K562 (cell line): Measurements from ENCODE around the gene CNPY2. TPM values are rescaled to one million over a fixed set of nuclear protein-coding genes. Genes with fewer than 3 reads are reported as not detected.
A peak's percentile ranks its signal among the peaks of the same experiment; 100 is the strongest.

ENCODE experiments used
- ESRRA ChIP-seq: fragments of 450-650 bp; IDR thresholded peaks from 2 replicates; pipeline ENCODE4 v1.6.1; 2014; ENCODE audit warnings: low read depth, mild to moderate bottlenecking, moderate library complexity, borderline replicate concordance
- ETV5 ChIP-seq: sonication (generic); formaldehyde crosslinking; IDR thresholded peaks from 2 replicates; pipeline ENCODE4 v1.4.0; 2020; ENCODE audit warnings: low read depth, mild to moderate bottlenecking, missing genetic modification reagents
- PCBP2 ChIP-seq: fragments of 200-400 bp; formaldehyde crosslinking; IDR thresholded peaks from 2 replicates; pipeline ENCODE4 v1.6.1; 2018; ENCODE audit warnings: low read length, low read depth, mild to moderate bottlenecking, moderate library complexity; ENCODE audit not compliant: poor library complexity, severe bottlenecking
- POLR3A ChIP-seq: IDR thresholded peaks from 2 replicates; pipeline ENCODE4 v1.6.1; 2011; ENCODE audit warnings: borderline replicate concordance, mild to moderate bottlenecking, moderate library complexity; ENCODE audit not compliant: insufficient read length, insufficient read depth; ENCODE audit errors: extremely low read depth
- SMARCB1 ChIP-seq: IDR thresholded peaks from 2 replicates; pipeline ENCODE4 v1.6.1; 2011; ENCODE audit warnings: improper control_type of control experiment, low read depth; ENCODE audit not compliant: insufficient read length
- ZC3H4 ChIP-seq: sonication (generic); formaldehyde crosslinking; IDR thresholded peaks from 2 replicates; pipeline ENCODE4 v1.9.0; 2021; ENCODE audit warnings: missing genetic modification reagents, borderline replicate concordance
- ZNF583 ChIP-seq: fragments of 250-450 bp; sonication (Bioruptor Pico); IDR thresholded peaks from 2 replicates; pipeline ENCODE4 v1.4.0; 2020
- ZNF766 ChIP-seq: fragments of 200-800 bp; sonication (Bioruptor generic); conservative IDR thresholded peaks from 2 replicates; pipeline ENCODE4 v1.6.1; 2016; ENCODE audit warnings: missing genetic modification characterization, missing compliant biosample characterization
- polyA plus RNA-seq, 8 experiments: library from polyadenylated mRNA; depleted of rRNA in 4 of 8; stranded (reverse) in 5 of 8; unstranded in 3 of 8; fragments of >200 nt; fragmentation: Nextera tagmentation in 2 of 8; fragmentation: Illumina TruSeq in 1 of 8; extraction: Ambion mirVana in 2 of 8; extraction: Trizol in 1 of 8; gene quantifications; 2 replicates each; pipeline versions ENCODE4 v1.2.1 to v1.2.3, GENCODE V29; 2011 to 2014; ENCODE audit warnings: inconsistent platforms in 1 of 8, missing spikeins in 1 of 8
- total RNA-seq, 7 experiments: library from RNA; depleted of rRNA in 6 of 7; stranded (reverse); fragments of >200 nt in 6 of 7; fragmentation: Illumina TruSeq in 2 of 7; extraction: Trizol in 2 of 7; gene quantifications; 2 replicates each; pipeline versions ENCODE4 v1.2.1 to v1.2.3, GENCODE V29; 2011 to 2021; ENCODE audit warnings: low replicate concordance in 1 of 7
- TF ChIP-seq, protein P1 (sequence below), 2 experiments: fragments of 450-650 bp in 1 of 2; sonication (generic) in 1 of 2; formaldehyde crosslinking in 1 of 2; IDR thresholded peaks; 2 replicates each; pipeline versions ENCODE4 v1.7.1 to v1.9.0; 2016 to 2022; ENCODE audit warnings: inconsistent platforms in 1 of 2, mild to moderate bottlenecking in 1 of 2, missing genetic modification reagents in 1 of 2
- TF ChIP-seq, protein P2 (sequence below): fragments of 250-450 bp; sonication (Bioruptor Pico); IDR thresholded peaks from 2 replicates; pipeline ENCODE4 v1.5.0; 2020; ENCODE audit warnings: mild to moderate bottlenecking
- TF ChIP-seq, protein P3 (sequence below): fragments of 250-450 bp; sonication (Bioruptor Pico); IDR thresholded peaks from 2 replicates; pipeline ENCODE4 v1.4.0; 2020; ENCODE audit warnings: mild to moderate bottlenecking, moderate library complexity, borderline replicate concordance

CNPY2 gene
- total and polyA plus RNA-seq, 9 of the 15 experiments (the other 6 are each of a cell fraction or from before 2014, with no cell fraction given) = 33.8 to 190 (median 138) TPM

GRCh38 chr12:56266693-56267442, 48.9 kb downstream of the CNPY2 start, which contains the start of gene COQ10A (continued):
- TF ChIP-seq, protein P1, sequence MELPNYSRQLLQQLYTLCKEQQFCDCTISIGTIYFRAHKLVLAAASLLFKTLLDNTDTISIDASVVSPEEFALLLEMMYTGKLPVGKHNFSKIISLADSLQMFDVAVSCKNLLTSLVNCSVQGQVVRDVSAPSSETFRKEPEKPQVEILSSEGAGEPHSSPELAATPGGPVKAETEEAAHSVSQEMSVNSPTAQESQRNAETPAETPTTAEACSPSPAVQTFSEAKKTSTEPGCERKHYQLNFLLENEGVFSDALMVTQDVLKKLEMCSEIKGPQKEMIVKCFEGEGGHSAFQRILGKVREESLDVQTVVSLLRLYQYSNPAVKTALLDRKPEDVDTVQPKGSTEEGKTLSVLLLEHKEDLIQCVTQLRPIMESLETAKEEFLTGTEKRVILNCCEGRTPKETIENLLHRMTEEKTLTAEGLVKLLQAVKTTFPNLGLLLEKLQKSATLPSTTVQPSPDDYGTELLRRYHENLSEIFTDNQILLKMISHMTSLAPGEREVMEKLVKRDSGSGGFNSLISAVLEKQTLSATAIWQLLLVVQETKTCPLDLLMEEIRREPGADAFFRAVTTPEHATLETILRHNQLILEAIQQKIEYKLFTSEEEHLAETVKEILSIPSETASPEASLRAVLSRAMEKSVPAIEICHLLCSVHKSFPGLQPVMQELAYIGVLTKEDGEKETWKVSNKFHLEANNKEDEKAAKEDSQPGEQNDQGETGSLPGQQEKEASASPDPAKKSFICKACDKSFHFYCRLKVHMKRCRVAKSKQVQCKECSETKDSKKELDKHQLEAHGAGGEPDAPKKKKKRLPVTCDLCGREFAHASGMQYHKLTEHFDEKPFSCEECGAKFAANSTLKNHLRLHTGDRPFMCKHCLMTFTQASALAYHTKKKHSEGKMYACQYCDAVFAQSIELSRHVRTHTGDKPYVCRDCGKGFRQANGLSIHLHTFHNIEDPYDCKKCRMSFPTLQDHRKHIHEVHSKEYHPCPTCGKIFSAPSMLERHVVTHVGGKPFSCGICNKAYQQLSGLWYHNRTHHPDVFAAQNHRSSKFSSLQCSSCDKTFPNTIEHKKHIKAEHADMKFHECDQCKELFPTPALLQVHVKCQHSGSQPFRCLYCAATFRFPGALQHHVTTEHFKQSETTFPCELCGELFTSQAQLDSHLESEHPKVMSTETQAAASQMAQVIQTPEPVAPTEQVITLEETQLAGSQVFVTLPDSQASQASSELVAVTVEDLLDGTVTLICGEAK (IDR thresholded peaks at IDR 0.05) = peak; percentile 91
- TF ChIP-seq, protein P1 (CRISPR knock-in tag; IDR thresholded peaks at IDR 0.05) = no peak
- TF ChIP-seq ESRRA (peak; percentile 59), SMARCB1 (no peak), POLR3A (no peak), ZC3H4 (no peak), ETV5 (peak; percentile 77), ZNF583 (CRISPR knock-in tag) (peak; percentile 81), PCBP2 (no peak), ZNF766 (CRISPR knock-in tag) (0 out of 2 replicates have a peak, but pooled peaks have one; percentile 3)
- TF ChIP-seq, protein P2, sequence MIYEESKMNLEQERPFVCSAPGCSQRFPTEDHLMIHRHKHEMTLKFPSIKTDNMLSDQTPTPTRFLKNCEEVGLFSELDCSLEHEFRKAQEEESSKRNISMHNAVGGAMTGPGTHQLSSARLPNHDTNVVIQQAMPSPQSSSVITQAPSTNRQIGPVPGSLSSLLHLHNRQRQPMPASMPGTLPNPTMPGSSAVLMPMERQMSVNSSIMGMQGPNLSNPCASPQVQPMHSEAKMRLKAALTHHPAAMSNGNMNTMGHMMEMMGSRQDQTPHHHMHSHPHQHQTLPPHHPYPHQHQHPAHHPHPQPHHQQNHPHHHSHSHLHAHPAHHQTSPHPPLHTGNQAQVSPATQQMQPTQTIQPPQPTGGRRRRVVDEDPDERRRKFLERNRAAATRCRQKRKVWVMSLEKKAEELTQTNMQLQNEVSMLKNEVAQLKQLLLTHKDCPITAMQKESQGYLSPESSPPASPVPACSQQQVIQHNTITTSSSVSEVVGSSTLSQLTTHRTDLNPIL (CRISPR knock-in tag) = no peak
- TF ChIP-seq, protein P3, sequence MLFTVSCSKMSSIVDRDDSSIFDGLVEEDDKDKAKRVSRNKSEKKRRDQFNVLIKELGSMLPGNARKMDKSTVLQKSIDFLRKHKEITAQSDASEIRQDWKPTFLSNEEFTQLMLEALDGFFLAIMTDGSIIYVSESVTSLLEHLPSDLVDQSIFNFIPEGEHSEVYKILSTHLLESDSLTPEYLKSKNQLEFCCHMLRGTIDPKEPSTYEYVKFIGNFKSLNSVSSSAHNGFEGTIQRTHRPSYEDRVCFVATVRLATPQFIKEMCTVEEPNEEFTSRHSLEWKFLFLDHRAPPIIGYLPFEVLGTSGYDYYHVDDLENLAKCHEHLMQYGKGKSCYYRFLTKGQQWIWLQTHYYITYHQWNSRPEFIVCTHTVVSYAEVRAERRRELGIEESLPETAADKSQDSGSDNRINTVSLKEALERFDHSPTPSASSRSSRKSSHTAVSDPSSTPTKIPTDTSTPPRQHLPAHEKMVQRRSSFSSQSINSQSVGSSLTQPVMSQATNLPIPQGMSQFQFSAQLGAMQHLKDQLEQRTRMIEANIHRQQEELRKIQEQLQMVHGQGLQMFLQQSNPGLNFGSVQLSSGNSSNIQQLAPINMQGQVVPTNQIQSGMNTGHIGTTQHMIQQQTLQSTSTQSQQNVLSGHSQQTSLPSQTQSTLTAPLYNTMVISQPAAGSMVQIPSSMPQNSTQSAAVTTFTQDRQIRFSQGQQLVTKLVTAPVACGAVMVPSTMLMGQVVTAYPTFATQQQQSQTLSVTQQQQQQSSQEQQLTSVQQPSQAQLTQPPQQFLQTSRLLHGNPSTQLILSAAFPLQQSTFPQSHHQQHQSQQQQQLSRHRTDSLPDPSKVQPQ = no peak
